NCI-H345 (cell line): ENCODE measurements around the gene LRIG2.
"Not testable (repeated sequence)": the region's sequence is repeated elsewhere in the genome, so short reads cannot be mapped to it uniquely, and the experiment has no call there.

Experiments
- DNase-seq: peaks from one replicate; lab custom pipeline; 2025; lab: John Stamatoyannopoulos, UW

LRIG2 gene

GRCh38 chr1:113063456-113063855 is 9.5 kb upstream of the LRIG2 start:
- DNase-seq, result not testable (repeated sequence)

GRCh38 chr1:113072141-113072756 is 749 bp upstream of the LRIG2 start:
- no peak for DNase-seq

GRCh38 chr1:113073479-113073950 is 517 bp downstream of the LRIG2 start:
- no peak for DNase-seq

- no peak for DNase-seq
These were observed 1.2 kb downstream of the LRIG2 start for GRCh38 chr1:113074237-113074636.

GRCh38 chr1:113077978-113078377 is 5.0 kb downstream of the LRIG2 start:
- not testable (repeated sequence) for DNase-seq

GRCh38 chr1:113086541-113086940 is 13.5 kb downstream of the LRIG2 start:
- no peak for DNase-seq

GRCh38 chr1:113088972-113089371 is 16.0 kb downstream of the LRIG2 start:
- DNase-seq, result no peak

- no peak for DNase-seq
These were observed 17.1 kb downstream of the LRIG2 start for GRCh38 chr1:113090051-113090450.

- no peak for DNase-seq
These were observed 19.1 kb downstream of the LRIG2 start for GRCh38 chr1:113091988-113092594.

GRCh38 chr1:113094506-113094905 is 21.5 kb downstream of the LRIG2 start:
- no peak for DNase-seq

- DNase-seq, result no peak
These were observed 22.9 kb downstream of the LRIG2 start for GRCh38 chr1:113095790-113096455.

- no peak for DNase-seq
These were observed 23.5 kb downstream of the LRIG2 start for GRCh38 chr1:113096493-113096892.

GRCh38 chr1:113101588-113101987 is 28.6 kb downstream of the LRIG2 start:
- no peak for DNase-seq

- DNase-seq, result no peak
These were observed 30.1 kb downstream of the LRIG2 start for GRCh38 chr1:113103048-113103447.

- no peak for DNase-seq
These were observed 31.0 kb downstream of the LRIG2 start for GRCh38 chr1:113103977-113104376.

- no peak for DNase-seq
These were observed 33.9 kb downstream of the LRIG2 start for GRCh38 chr1:113106910-113107309.

GRCh38 chr1:113109908-113110554 is 37.0 kb downstream of the LRIG2 start:
- no peak for DNase-seq

- no peak for DNase-seq
These were observed 45.3 kb downstream of the LRIG2 start for GRCh38 chr1:113118266-113118665.

GRCh38 chr1:113123737-113124136 is 50.7 kb downstream of the LRIG2 start:
- no peak for DNase-seq

GRCh38 chr1:113124366-113124765 is 51.4 kb downstream of the LRIG2 start:
- no peak for DNase-seq

GRCh38 chr1:113125517-113125916 is 52.5 kb downstream of the LRIG2 start:
- no peak for DNase-seq

GRCh38 chr1:113126207-113126606 is 53.2 kb downstream of the LRIG2 start:
- no peak for DNase-seq

- no peak for DNase-seq
These were observed 55.1 kb downstream of the LRIG2 start for GRCh38 chr1:113128116-113128515.
